ENCODE data around the gene RIPOR3. TPM values are rescaled to one million over a fixed set of nuclear protein-coding genes. Genes with fewer than 3 reads are reported as not detected.
A peak's percentile ranks its signal among the peaks of the same experiment; 100 is the strongest.

RIPOR3 gene
- total and polyA plus RNA-seq, 9 of the 15 experiments (the other 6 are each of a cell fraction or from before 2014, with no cell fraction given): 3.3 to 62.7 (median 21.4) TPM

DNA sequence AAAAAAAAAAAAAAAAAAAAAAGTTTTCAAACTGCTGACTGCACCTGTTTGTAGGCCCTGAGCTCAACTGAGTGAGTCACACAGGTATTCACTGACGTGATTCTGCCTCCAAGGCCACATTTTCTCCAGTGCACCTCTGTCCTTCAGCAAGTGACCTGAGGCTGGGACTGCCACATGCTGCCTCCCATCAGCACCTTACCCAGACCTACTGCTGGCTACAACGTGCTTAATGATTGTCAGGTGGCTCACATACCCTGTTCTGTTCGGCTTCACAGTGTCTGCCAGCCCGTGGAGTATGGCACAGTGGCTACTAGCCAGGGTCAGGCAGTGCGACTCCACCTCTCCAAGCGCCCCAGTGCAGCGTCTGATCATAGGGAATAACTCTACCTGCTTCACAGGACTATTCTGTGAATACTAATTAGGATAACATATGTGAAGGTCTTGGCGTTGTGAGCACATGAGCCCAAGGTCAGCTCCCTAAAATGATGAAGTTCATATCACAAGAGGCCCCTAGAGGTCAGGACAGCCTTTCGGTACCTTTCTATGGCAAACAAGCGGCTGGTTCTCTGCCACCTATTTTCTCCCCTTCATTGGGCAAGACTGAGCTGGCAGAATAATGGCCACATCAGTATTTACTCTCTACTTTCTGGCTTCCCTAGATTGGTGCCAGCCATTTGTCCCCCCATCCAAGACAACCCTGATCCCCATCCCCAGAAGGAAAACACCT lies 28.1 kb downstream of the RIPOR3 start (continued):
- TF ChIP-seq, protein P1, sequence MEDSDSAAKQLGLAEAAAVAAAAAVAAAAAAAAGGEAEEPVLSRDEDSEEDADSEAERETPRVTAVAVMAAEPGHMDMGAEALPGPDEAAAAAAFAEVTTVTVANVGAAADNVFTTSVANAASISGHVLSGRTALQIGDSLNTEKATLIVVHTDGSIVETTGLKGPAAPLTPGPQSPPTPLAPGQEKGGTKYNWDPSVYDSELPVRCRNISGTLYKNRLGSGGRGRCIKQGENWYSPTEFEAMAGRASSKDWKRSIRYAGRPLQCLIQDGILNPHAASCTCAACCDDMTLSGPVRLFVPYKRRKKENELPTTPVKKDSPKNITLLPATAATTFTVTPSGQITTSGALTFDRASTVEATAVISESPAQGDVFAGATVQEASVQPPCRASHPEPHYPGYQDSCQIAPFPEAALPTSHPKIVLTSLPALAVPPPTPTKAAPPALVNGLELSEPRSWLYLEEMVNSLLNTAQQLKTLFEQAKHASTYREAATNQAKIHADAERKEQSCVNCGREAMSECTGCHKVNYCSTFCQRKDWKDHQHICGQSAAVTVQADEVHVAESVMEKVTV (CRISPR knock-in tag; IDR thresholded peaks at IDR 0.05): 0 out of 2 replicates have a peak, but pooled peaks have one; percentile 14
- no peak for TF ChIP-seq FIP1L1 (IDR thresholded peaks at IDR 0.05; ENCODE audit: low read depth, low read length, poor library complexity, severe bottlenecking)
- TF ChIP-seq ZNF780A (CRISPR knock-in tag; IDR thresholded peaks at IDR 0.05): no peak

DNA sequence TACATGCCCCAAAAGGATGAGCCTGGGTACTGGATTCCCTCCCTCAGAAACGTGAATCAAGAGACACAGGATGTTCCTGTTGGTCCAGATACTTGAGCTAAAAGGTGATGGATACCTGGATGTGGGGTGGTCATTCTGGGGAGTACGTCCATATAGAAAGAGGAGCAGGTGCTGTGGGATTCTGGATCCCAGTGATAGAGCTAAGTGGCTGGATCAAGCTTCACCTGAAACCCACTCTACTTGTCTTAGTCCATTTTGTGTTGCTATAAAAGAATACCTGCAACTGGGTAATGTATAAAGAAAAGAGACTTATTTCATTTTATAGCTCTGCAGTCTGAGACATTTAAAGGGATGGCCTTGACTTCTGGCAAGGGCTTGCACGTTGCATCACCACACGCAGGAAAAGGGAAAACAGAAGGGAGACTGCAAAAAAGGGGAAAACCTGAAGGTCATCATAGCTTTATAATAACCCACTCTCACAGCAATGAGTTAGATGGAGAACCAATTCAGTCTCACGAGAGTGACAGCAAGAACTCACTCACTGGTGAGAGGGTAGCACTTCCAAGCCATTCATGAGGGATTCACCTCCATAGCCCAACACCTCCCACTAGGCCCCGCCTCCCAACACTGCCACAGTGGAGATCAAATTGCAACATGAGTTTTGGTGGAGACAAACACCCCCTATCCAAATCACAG lies 31.2 kb downstream of the RIPOR3 start:
- no peak overlapping the region for H3K4me2 ChIP-seq (ENCODE audit: insufficient read depth, low read length)

More for the DNA sequence above, 31.2 kb downstream of the RIPOR3 start:
- peaks cover 91% of the 10 kb centered on the region for H3K79me2 ChIP-seq (ENCODE audit: control insufficient read depth, insufficient read depth, low read length)
- no peak overlapping the region for H3K27ac ChIP-seq (ENCODE audit: extremely low read depth, low read depth, low read length)
- no peak overlapping the region for H2AFZ ChIP-seq (ENCODE audit: low read depth, low read length)
- no peaks in the 10 kb centered on the region for H3K9me1 ChIP-seq (ENCODE audit: control insufficient read depth, insufficient read depth, low read length)
- peak overlapping the region in 1 of 2 experiments; percentile 33; a peak in 1 of 4 replicates for H3K9ac ChIP-seq (ENCODE audit: insufficient read depth in 1 of 2, low read depth in 2 of 2, low read length in 2 of 2)
- DNase-seq (ENCODE audit: extremely low read depth in 1 of 4, low spot score in 3 of 4) (no peak), FAIRE-seq (peak; percentile 32), ATAC-seq (peak; percentile 64)
- TF ChIP-seq, protein P2, sequence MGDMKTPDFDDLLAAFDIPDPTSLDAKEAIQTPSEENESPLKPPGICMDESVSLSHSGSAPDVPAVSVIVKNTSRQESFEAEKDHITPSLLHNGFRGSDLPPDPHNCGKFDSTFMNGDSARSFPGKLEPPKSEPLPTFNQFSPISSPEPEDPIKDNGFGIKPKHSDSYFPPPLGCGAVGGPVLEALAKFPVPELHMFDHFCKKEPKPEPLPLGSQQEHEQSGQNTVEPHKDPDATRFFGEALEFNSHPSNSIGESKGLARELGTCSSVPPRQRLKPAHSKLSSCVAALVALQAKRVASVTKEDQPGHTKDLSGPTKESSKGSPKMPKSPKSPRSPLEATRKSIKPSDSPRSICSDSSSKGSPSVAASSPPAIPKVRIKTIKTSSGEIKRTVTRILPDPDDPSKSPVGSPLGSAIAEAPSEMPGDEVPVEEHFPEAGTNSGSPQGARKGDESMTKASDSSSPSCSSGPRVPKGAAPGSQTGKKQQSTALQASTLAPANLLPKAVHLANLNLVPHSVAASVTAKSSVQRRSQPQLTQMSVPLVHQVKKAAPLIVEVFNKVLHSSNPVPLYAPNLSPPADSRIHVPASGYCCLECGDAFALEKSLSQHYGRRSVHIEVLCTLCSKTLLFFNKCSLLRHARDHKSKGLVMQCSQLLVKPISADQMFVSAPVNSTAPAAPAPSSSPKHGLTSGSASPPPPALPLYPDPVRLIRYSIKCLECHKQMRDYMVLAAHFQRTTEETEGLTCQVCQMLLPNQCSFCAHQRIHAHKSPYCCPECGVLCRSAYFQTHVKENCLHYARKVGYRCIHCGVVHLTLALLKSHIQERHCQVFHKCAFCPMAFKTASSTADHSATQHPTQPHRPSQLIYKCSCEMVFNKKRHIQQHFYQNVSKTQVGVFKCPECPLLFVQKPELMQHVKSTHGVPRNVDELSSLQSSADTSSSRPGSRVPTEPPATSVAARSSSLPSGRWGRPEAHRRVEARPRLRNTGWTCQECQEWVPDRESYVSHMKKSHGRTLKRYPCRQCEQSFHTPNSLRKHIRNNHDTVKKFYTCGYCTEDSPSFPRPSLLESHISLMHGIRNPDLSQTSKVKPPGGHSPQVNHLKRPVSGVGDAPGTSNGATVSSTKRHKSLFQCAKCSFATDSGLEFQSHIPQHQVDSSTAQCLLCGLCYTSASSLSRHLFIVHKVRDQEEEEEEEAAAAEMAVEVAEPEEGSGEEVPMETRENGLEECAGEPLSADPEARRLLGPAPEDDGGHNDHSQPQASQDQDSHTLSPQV (IDR thresholded peaks at IDR 0.05): no peak
- TF ChIP-seq, protein P3, sequence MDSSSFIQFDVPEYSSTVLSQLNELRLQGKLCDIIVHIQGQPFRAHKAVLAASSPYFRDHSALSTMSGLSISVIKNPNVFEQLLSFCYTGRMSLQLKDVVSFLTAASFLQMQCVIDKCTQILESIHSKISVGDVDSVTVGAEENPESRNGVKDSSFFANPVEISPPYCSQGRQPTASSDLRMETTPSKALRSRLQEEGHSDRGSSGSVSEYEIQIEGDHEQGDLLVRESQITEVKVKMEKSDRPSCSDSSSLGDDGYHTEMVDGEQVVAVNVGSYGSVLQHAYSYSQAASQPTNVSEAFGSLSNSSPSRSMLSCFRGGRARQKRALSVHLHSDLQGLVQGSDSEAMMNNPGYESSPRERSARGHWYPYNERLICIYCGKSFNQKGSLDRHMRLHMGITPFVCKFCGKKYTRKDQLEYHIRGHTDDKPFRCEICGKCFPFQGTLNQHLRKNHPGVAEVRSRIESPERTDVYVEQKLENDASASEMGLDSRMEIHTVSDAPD (CRISPR knock-in tag; IDR thresholded peaks at IDR 0.05): no peak
- TF ChIP-seq CEBPB (tag; IDR thresholded peaks at IDR 0.05): peak; percentile 37; the same call in 1 of the 2 replicates
- no peak for TF ChIP-seq HIVEP1 (CRISPR knock-in tag; IDR thresholded peaks at IDR 0.05)
- TF ChIP-seq, protein P4, sequence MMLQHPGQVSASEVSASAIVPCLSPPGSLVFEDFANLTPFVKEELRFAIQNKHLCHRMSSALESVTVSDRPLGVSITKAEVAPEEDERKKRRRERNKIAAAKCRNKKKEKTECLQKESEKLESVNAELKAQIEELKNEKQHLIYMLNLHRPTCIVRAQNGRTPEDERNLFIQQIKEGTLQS (IDR thresholded peaks at IDR 0.05): peak; percentile 49
- TF ChIP-seq, protein P4 (CRISPR knock-in tag; conservative IDR thresholded peaks at IDR 0.05): no peak
- in situ Hi-C loops (cut with MboI): no loop called here
- intact Hi-C loops (cut with micrococcal nuclease): loop anchor here (5.0 kb wide), 2 partner anchors 52 to 82 kb away; no protein-coding TSS in a partner anchor
- ChIA-PET CTCF (ENCODE audit: low intra/inter-chr PET ratio) (no interaction called here), POLR2A (interaction anchor here (0.6 to 1.3 kb wide), 3 partner anchors 10 to 640 kb away, joined by 3 to 4 read pairs (median 3); no protein-coding TSS in a partner anchor)
- peaks cover 30% of the 10 kb centered on the region in 2 experiments; a peak in 4 of 5 replicates for H3K4me1 ChIP-seq (replicated peaks in 1 of 2; ENCODE audit: control insufficient read depth in 2 of 2, insufficient read depth in 2 of 2, low read length in 2 of 2)
- no peak overlapping the region for H3K4me3 ChIP-seq
- no peaks in the 10 kb centered on the region for H3K9me3 ChIP-seq (replicated peaks; ENCODE audit: control insufficient read depth, insufficient read depth, low read depth, low read length)
- no peaks in the 10 kb centered on the region for H3K27me3 ChIP-seq (ENCODE audit: control insufficient read depth in 2 of 2, insufficient read depth in 2 of 2, low read length in 2 of 2)
- H3K36me3 ChIP-seq (ENCODE audit: control insufficient read depth, insufficient read depth, low read length): peaks cover 45% of the 10 kb centered on the region; the same call in 2 of the 3 replicates
- H4K20me1 ChIP-seq (replicated peaks; ENCODE audit: control insufficient read depth, insufficient read depth, low read length): peaks cover 19% of the 10 kb centered on the region; the same call in 1 of the 2 replicates
- BruUV-seq (replicated peaks): no TSS peak
- WGBS (ENCODE audit: insufficient coverage, low coverage, missing lambda C conversion rate): 90% methylated on average over 6 of the region's 6 CpGs

Data from K562 (cell line).